ENCODE data around the gene ZNF740.

Gene ZNF740

GRCh38 chr12:53170876-53171724, 9.4 kb upstream of the ZNF740 start:
- TF ChIP-seq ZBTB7A (IDR thresholded peaks at IDR 0.05; ENCODE audit: low read depth) = no peak
- no peak for TF ChIP-seq TAF1 (IDR thresholded peaks at IDR 0.05; ENCODE audit: low read depth)
- no peak for TF ChIP-seq YY1 (IDR thresholded peaks at IDR 0.05; ENCODE audit: low read depth)
- TF ChIP-seq CREB1 (IDR thresholded peaks at IDR 0.05; ENCODE audit: low read depth) = no peak
- TF ChIP-seq TEAD4 (IDR thresholded peaks at IDR 0.05) = no peak
- no peak for TF ChIP-seq EP300 (IDR thresholded peaks at IDR 0.05; ENCODE audit: borderline replicate concordance)
- no peak for TF ChIP-seq TCF12 (IDR thresholded peaks at IDR 0.05; ENCODE audit: low read depth)
- no peak for TF ChIP-seq RAD21 (IDR thresholded peaks at IDR 0.05; ENCODE audit: low read depth)
- TF ChIP-seq MAX (IDR thresholded peaks at IDR 0.05) = no peak
- TF ChIP-seq, protein P1, sequence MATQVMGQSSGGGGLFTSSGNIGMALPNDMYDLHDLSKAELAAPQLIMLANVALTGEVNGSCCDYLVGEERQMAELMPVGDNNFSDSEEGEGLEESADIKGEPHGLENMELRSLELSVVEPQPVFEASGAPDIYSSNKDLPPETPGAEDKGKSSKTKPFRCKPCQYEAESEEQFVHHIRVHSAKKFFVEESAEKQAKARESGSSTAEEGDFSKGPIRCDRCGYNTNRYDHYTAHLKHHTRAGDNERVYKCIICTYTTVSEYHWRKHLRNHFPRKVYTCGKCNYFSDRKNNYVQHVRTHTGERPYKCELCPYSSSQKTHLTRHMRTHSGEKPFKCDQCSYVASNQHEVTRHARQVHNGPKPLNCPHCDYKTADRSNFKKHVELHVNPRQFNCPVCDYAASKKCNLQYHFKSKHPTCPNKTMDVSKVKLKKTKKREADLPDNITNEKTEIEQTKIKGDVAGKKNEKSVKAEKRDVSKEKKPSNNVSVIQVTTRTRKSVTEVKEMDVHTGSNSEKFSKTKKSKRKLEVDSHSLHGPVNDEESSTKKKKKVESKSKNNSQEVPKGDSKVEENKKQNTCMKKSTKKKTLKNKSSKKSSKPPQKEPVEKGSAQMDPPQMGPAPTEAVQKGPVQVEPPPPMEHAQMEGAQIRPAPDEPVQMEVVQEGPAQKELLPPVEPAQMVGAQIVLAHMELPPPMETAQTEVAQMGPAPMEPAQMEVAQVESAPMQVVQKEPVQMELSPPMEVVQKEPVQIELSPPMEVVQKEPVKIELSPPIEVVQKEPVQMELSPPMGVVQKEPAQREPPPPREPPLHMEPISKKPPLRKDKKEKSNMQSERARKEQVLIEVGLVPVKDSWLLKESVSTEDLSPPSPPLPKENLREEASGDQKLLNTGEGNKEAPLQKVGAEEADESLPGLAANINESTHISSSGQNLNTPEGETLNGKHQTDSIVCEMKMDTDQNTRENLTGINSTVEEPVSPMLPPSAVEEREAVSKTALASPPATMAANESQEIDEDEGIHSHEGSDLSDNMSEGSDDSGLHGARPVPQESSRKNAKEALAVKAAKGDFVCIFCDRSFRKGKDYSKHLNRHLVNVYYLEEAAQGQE (IDR thresholded peaks at IDR 0.05; ENCODE audit: low read depth) = no peak
- TF ChIP-seq USF1 (IDR thresholded peaks at IDR 0.05) = no peak
- TF ChIP-seq FOXM1 (IDR thresholded peaks at IDR 0.05; ENCODE audit: borderline replicate concordance, low read depth) = no peak
- no peak for TF ChIP-seq NFIC (IDR thresholded peaks at IDR 0.05)
- no peak for TF ChIP-seq CEBPB (IDR thresholded peaks at IDR 0.05)
- no peak for TF ChIP-seq EGR1 (IDR thresholded peaks at IDR 0.05)

- no peak for TF ChIP-seq TCF12 (IDR thresholded peaks at IDR 0.05; ENCODE audit: low read depth)
- TF ChIP-seq NFIC (IDR thresholded peaks at IDR 0.05) = no peak
- TF ChIP-seq EP300 (IDR thresholded peaks at IDR 0.05; ENCODE audit: borderline replicate concordance) = no peak
- no peak for TF ChIP-seq TEAD4 (IDR thresholded peaks at IDR 0.05)
- no peak for TF ChIP-seq USF1 (IDR thresholded peaks at IDR 0.05)
- no peak for TF ChIP-seq EGR1 (IDR thresholded peaks at IDR 0.05)
- no peak for TF ChIP-seq TAF1 (IDR thresholded peaks at IDR 0.05; ENCODE audit: low read depth)
- TF ChIP-seq, protein P1 (IDR thresholded peaks at IDR 0.05; ENCODE audit: low read depth) = no peak
- no peak for TF ChIP-seq CREB1 (IDR thresholded peaks at IDR 0.05; ENCODE audit: low read depth)
- TF ChIP-seq FOXM1 (IDR thresholded peaks at IDR 0.05; ENCODE audit: borderline replicate concordance, low read depth) = no peak
- TF ChIP-seq YY1 (IDR thresholded peaks at IDR 0.05; ENCODE audit: low read depth) = no peak
- no peak for TF ChIP-seq MAX (IDR thresholded peaks at IDR 0.05)
Observed at GRCh38 chr12:53171725-53172329, 8.7 kb upstream of the ZNF740 start.

- TF ChIP-seq YY1 (IDR thresholded peaks at IDR 0.05; ENCODE audit: low read depth) = no peak
- TF ChIP-seq TCF12 (IDR thresholded peaks at IDR 0.05; ENCODE audit: low read depth) = no peak
- no peak for TF ChIP-seq EGR1 (IDR thresholded peaks at IDR 0.05)
- TF ChIP-seq ZBTB7A (IDR thresholded peaks at IDR 0.05; ENCODE audit: low read depth) = no peak
Observed at GRCh38 chr12:53172352-53172751, 8.2 kb upstream of the ZNF740 start.

DNA sequence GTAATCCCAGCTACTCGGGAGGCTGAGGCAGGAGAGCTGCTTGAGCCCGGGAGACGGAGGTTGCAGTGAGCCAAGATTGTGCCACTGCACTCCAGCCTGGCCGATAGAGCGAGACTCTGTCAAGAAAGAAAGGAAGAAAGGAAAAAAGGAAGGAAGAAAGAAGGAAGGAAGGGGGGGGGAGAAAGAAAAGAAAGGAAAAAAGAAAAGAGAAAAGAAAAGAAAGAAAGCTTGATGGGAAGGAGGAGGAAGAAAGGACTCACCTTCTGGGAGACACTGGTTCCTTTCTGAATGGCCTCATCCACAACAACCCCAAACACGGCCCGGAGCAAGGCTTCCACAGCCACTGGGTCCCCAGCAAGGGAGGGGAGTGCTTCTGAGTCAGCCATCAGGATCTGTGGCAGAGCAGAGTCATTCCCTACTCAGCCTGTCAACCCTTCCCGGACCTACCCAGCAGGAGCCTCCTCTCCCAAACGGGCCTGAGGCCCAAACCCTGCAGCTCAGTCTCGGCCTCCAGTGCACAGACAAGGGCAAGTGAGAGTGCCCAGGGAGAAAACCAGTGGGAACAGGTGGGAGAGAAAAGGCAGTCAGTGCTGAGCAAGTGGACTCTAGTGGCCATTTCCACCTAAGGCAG, 7.3 kb upstream of the ZNF740 start:
- TF ChIP-seq USF1 (IDR thresholded peaks at IDR 0.05) (no peak), RAD21 (IDR thresholded peaks at IDR 0.05; ENCODE audit: low read depth) (no peak), EGR1 (IDR thresholded peaks at IDR 0.05) (no peak), FOXM1 (IDR thresholded peaks at IDR 0.05; ENCODE audit: borderline replicate concordance, low read depth) (no peak), CEBPB (IDR thresholded peaks at IDR 0.05) (no peak), NFIC (IDR thresholded peaks at IDR 0.05) (no peak)

All from Ishikawa (cell line).